CD8-positive, alpha-beta memory T cell (primary cell): ENCODE data around the gene ABLIM1. TPM values are rescaled to one million over a fixed set of nuclear protein-coding genes. Genes with fewer than 3 reads are reported as not detected.

Source experiments
- CTCF ChIA-PET: fragments of 350-600 bp; sonication (Branson Sonifier 250); formaldehyde crosslinking; loops from one replicate; lab custom pipeline; 2021; ENCODE audit warnings: antibody characterized with exemption; lab: Charles Lee
- POLR2A ChIA-PET: fragments of 350-600 bp; sonication (Branson Sonifier 250); formaldehyde crosslinking; loops from one replicate; lab custom pipeline; 2021; ENCODE audit warnings: antibody characterized with exemption; lab: Charles Lee
- DNase-seq, 5 donors: peaks; one replicate each; pipeline versions ENCODE4 v3.0.0 to v3.0.0-alpha.2; 2020 to 2022; ENCODE audit warnings: mixed read lengths in 1 of 5
- H3K27ac ChIP-seq: one replicate; pipeline ENCODE4 v1.7.0; 2013; ENCODE audit warnings: low read depth, mild to moderate bottlenecking, low read length, moderate library complexity
- H3K27me3 ChIP-seq: 2 replicates; pipeline ENCODE4 v1.7.0; 2013; ENCODE audit warnings: low read length, mild to moderate bottlenecking; ENCODE audit not compliant: insufficient read depth, poor library complexity, severe bottlenecking
- H3K36me3 ChIP-seq: 2 replicates; pipeline ENCODE4 v1.7.0; 2013; ENCODE audit warnings: mild to moderate bottlenecking, low read length, moderate library complexity; ENCODE audit not compliant: insufficient read depth
- H3K4me1 ChIP-seq: 2 replicates; pipeline ENCODE4 v1.7.0; 2013; ENCODE audit warnings: mild to moderate bottlenecking, low read length, moderate library complexity; ENCODE audit not compliant: insufficient read depth
- H3K4me3 ChIP-seq: 2 replicates; pipeline ENCODE4 v1.7.0; 2013; ENCODE audit warnings: mild to moderate bottlenecking, low read length
- H3K9me3 ChIP-seq: 2 replicates; pipeline ENCODE4 v1.7.0; 2013; ENCODE audit warnings: mild to moderate bottlenecking, low read length
- H3K27ac Mint-ChIP-seq, 8 donors: one replicate each; pipeline ENCODE4 v1.8.0; 2020 to 2021; ENCODE audit warnings: mixed read lengths in 8 of 8, mild to moderate bottlenecking in 6 of 8, inconsistent platforms in 3 of 8, moderate library complexity in 3 of 8
- H3K27me3 Mint-ChIP-seq, 2 donors: one replicate each; pipeline ENCODE4 v1.8.0; 2020 to 2021; ENCODE audit warnings: mixed read lengths in 2 of 2, mild to moderate bottlenecking in 1 of 2, moderate library complexity in 1 of 2
- H3K36me3 Mint-ChIP-seq, 3 donors: one replicate each; pipeline ENCODE4 v1.8.0; 2020 to 2021; ENCODE audit warnings: mixed read lengths in 3 of 3, inconsistent platforms in 1 of 3, mild to moderate bottlenecking in 1 of 3
- H3K4me1 Mint-ChIP-seq, 3 donors: one replicate each; pipeline ENCODE4 v1.8.0; 2020 to 2021; ENCODE audit warnings: mixed read lengths in 3 of 3, inconsistent platforms in 1 of 3, mild to moderate bottlenecking in 1 of 3
- H3K4me3 Mint-ChIP-seq, 7 donors: one replicate each; pipeline ENCODE4 v1.8.0; 2020 to 2021; ENCODE audit warnings: mixed read lengths in 7 of 7, mild to moderate bottlenecking in 6 of 7, moderate library complexity in 4 of 7, inconsistent platforms in 2 of 7
- H3K9me3 Mint-ChIP-seq, 5 donors: one replicate each; pipeline ENCODE4 v1.8.0; 2020 to 2022; ENCODE audit warnings: mixed read lengths in 5 of 5, mild to moderate bottlenecking in 3 of 5, moderate library complexity in 2 of 5, inconsistent platforms in 1 of 5
- polyA plus RNA-seq: library from polyadenylated mRNA; unstranded; fragments of 300-500 nt; fragmentation: Illumina TruSeq; gene quantifications from one replicate; pipeline ENCODE4 v1.2.3, GENCODE V29; 2021
- total RNA-seq, 2 experiments: library from RNA; stranded (reverse); gene quantifications; one replicate each; pipeline ENCODE4 v1.2.3, GENCODE V29; 2021

The ABLIM1 gene
- total and polyA plus RNA-seq, 3 experiments from 2014 or later: 45.8 to 123 (median 48.3) TPM

GRCh38 chr10:114642729-114643128 is 15.3 kb downstream of the ABLIM1 start:
- H3K9me3 Mint-ChIP-seq: no peaks in the 10 kb centered on the region
- no peak overlapping the region for H3K4me3 ChIP-seq
- no peak overlapping the region for H3K4me3 Mint-ChIP-seq
- H3K36me3 Mint-ChIP-seq: peaks cover 0 to 5% (median 0%) of the 10 kb centered on the region in 3 donors
- no peaks in the 10 kb centered on the region for H3K36me3 ChIP-seq
- no peaks in the 10 kb centered on the region for H3K27me3 Mint-ChIP-seq
- H3K4me1 Mint-ChIP-seq: no peaks in the 10 kb centered on the region
- ChIA-PET CTCF (no interaction called here), POLR2A (interaction anchor here (0.7 kb wide), 1 partner anchor 476 kb away, joined by 7 read pairs; no protein-coding TSS in a partner anchor)
- H3K4me1 ChIP-seq: no peaks in the 10 kb centered on the region
- no peaks in the 10 kb centered on the region for H3K27me3 ChIP-seq
- no peaks in the 10 kb centered on the region for H3K9me3 ChIP-seq
- H3K27ac Mint-ChIP-seq: no peak overlapping the region
- no peak overlapping the region for H3K27ac ChIP-seq
- DNase-seq: no peak

GRCh38 chr10:114638821-114639625 is 19.1 kb downstream of the ABLIM1 start:
- Histone ChIP-seq H3K9me3 (no peaks in the 10 kb centered on the region), H3K27ac (no peak overlapping the region), H3K36me3 (no peaks in the 10 kb centered on the region), H3K4me3 (no peak overlapping the region), H3K27me3 (no peaks in the 10 kb centered on the region), H3K4me1 (no peaks in the 10 kb centered on the region)
- Mint-ChIP-seq H3K4me1 (no peaks in the 10 kb centered on the region), H3K36me3 (peaks cover 0 to 8% (median 0%) of the 10 kb centered on the region in 3 donors), H3K9me3 (no peaks in the 10 kb centered on the region), H3K27ac (no peak overlapping the region), H3K4me3 (no peak overlapping the region), H3K27me3 (peaks cover 1 to 11% of the 10 kb centered on the region in 2 donors)
- no peak for DNase-seq
- ChIA-PET POLR2A (no interaction called here), CTCF (no interaction called here)

GRCh38 chr10:114635797-114636550 is 22.1 kb downstream of the ABLIM1 start:
- Histone ChIP-seq H3K27me3 (peaks cover 22% of the 10 kb centered on the region), H3K36me3 (no peaks in the 10 kb centered on the region), H3K27ac (no peak overlapping the region), H3K4me3 (no peak overlapping the region), H3K4me1 (peaks cover 17% of the 10 kb centered on the region), H3K9me3 (no peaks in the 10 kb centered on the region)
- Mint-ChIP-seq H3K36me3 (peaks cover 0 to 3% (median 0%) of the 10 kb centered on the region in 3 donors), H3K27ac (peak overlapping the region in 1 of 8 donors; percentile 11), H3K4me1 (peaks cover 12 to 24% (median 17%) of the 10 kb centered on the region in 3 donors), H3K4me3 (no peak overlapping the region), H3K9me3 (no peaks in the 10 kb centered on the region), H3K27me3 (peaks cover 24 to 41% of the 10 kb centered on the region in 2 donors)
- DNase-seq: no peak
- ChIA-PET CTCF (no interaction called here), POLR2A (no interaction called here)

- peaks cover 14 to 27% (median 19%) of the 10 kb centered on the region in 3 donors for H3K4me1 Mint-ChIP-seq
- DNase-seq: no peak
- CTCF ChIA-PET: no interaction called here
- no peak overlapping the region for H3K4me3 ChIP-seq
- no peak overlapping the region for H3K4me3 Mint-ChIP-seq
- peaks cover 24 to 49% of the 10 kb centered on the region in 2 donors for H3K27me3 Mint-ChIP-seq
- H3K36me3 Mint-ChIP-seq: peaks cover 0 to 3% (median 0%) of the 10 kb centered on the region in 3 donors
- no peak overlapping the region for H3K27ac Mint-ChIP-seq
- H3K4me1 ChIP-seq: peaks cover 17% of the 10 kb centered on the region
- H3K27me3 ChIP-seq: peaks cover 26% of the 10 kb centered on the region
- POLR2A ChIA-PET: no interaction called here
- no peaks in the 10 kb centered on the region for H3K9me3 Mint-ChIP-seq
- no peaks in the 10 kb centered on the region for H3K9me3 ChIP-seq
- no peaks in the 10 kb centered on the region for H3K36me3 ChIP-seq
- no peak overlapping the region for H3K27ac ChIP-seq
Measured at GRCh38 chr10:114635101-114635500, 23.0 kb downstream of the ABLIM1 start.

- no peak for DNase-seq
- Histone ChIP-seq H3K27me3 (peaks cover 26% of the 10 kb centered on the region), H3K4me3 (no peak overlapping the region), H3K9me3 (no peaks in the 10 kb centered on the region), H3K4me1 (peaks cover 17% of the 10 kb centered on the region), H3K27ac (no peak overlapping the region), H3K36me3 (no peaks in the 10 kb centered on the region)
- POLR2A ChIA-PET: no interaction called here
- no peak overlapping the region for H3K4me3 Mint-ChIP-seq
- H3K27ac Mint-ChIP-seq: no peak overlapping the region
- CTCF ChIA-PET: no interaction called here
- H3K9me3 Mint-ChIP-seq: no peaks in the 10 kb centered on the region
- H3K36me3 Mint-ChIP-seq: peaks cover 0 to 3% (median 0%) of the 10 kb centered on the region in 3 donors
- peaks cover 28 to 53% of the 10 kb centered on the region in 2 donors for H3K27me3 Mint-ChIP-seq
- H3K4me1 Mint-ChIP-seq: peaks cover 14 to 27% (median 19%) of the 10 kb centered on the region in 3 donors
Measured at GRCh38 chr10:114634609-114634979, 23.5 kb downstream of the ABLIM1 start.

- H3K9me3 ChIP-seq: no peaks in the 10 kb centered on the region
- H3K4me3 ChIP-seq: no peak overlapping the region
- peaks cover 0 to 3% (median 0%) of the 10 kb centered on the region in 3 donors for H3K36me3 Mint-ChIP-seq
- H3K36me3 ChIP-seq: no peaks in the 10 kb centered on the region
- no peak overlapping the region for H3K27ac ChIP-seq
- peaks cover 28 to 60% of the 10 kb centered on the region in 2 donors for H3K27me3 Mint-ChIP-seq
- H3K27ac Mint-ChIP-seq: no peak overlapping the region
- peaks cover 17% of the 10 kb centered on the region for H3K4me1 ChIP-seq
- no peak for DNase-seq
- H3K4me3 Mint-ChIP-seq: peak overlapping the region in 3 of 7 donors; percentile 4 to 78 (median 37)
- ChIA-PET CTCF (no interaction called here), POLR2A (no interaction called here)
- H3K9me3 Mint-ChIP-seq: no peaks in the 10 kb centered on the region
- peaks cover 14 to 27% (median 19%) of the 10 kb centered on the region in 3 donors for H3K4me1 Mint-ChIP-seq
- H3K27me3 ChIP-seq: peaks cover 26% of the 10 kb centered on the region
Measured at GRCh38 chr10:114632869-114633715, 25.0 kb downstream of the ABLIM1 start.

GRCh38 chr10:114631666-114632417 is 26.2 kb downstream of the ABLIM1 start:
- peaks cover 0 to 3% (median 0%) of the 10 kb centered on the region in 3 donors for H3K36me3 Mint-ChIP-seq
- no peaks in the 10 kb centered on the region for H3K9me3 ChIP-seq
- peak overlapping the region in 2 of 8 donors; percentile 24 to 82 for H3K27ac Mint-ChIP-seq
- peak in 3 of 5 donors; percentile 5 to 18 (median 6) for DNase-seq
- peaks cover 28 to 60% of the 10 kb centered on the region in 2 donors for H3K27me3 Mint-ChIP-seq
- ChIA-PET POLR2A (no interaction called here), CTCF (interaction anchor here (1.0 kb wide), 1 partner anchor 160 kb away, joined by 3 read pairs; no protein-coding TSS in a partner anchor)
- H3K27ac ChIP-seq: no peak overlapping the region
- peak overlapping the region; percentile 72 to 91 (median 83) for H3K4me3 Mint-ChIP-seq
- peaks cover 14 to 27% (median 19%) of the 10 kb centered on the region in 3 donors for H3K4me1 Mint-ChIP-seq
- H3K4me1 ChIP-seq: peaks cover 17% of the 10 kb centered on the region
- H3K9me3 Mint-ChIP-seq: no peaks in the 10 kb centered on the region
- peak overlapping the region; percentile 56 for H3K4me3 ChIP-seq
- no peaks in the 10 kb centered on the region for H3K36me3 ChIP-seq
- peaks cover 26% of the 10 kb centered on the region for H3K27me3 ChIP-seq
